Measurements from ENCODE around the gene EEF1A2.

EEF1A2 gene

DNA sequence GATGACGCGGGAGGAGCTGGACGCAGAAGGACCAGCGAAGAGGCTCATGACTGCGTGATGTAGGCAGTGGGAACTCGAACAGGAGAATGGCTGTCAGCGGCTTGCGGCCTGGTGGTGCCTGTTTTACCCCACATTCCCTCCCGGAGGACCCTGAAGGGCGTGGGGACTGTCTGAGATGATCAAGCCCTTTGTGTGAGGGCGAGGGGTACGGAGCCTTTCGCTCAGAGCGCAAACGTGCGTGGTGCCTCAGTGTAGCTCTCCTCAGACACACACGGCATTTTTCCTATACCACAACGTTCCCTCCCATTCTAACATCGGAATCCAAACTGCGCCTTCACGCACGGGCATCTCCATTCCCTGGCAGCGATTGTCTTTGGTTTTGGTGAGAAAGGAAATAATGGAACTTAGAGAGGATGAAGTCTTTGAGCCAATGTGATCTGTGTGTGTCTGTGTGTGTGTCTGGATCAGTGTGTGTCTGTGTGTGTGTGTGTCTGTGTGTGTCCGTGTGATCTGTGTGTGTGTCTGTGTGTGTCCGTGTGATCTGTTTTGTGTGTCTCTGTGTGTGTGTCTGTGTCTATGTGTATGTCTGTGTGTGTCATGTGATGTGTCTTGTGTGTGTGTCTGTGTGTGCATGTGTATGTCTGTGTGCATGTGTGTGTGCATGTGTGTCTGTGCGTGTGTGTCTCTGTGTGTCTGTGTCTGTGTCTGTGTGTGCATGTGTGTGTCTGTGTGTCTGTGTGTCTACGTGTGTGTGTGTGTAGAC lies 33.0 kb upstream of the EEF1A2 start:
- no peaks in the 10 kb centered on the region for H3K36me3 ChIP-seq (ENCODE audit: insufficient read depth, low read length)
- ATAC-seq (ENCODE audit: insufficient read depth, low read depth) (no peak), DNase-seq (no peak)
- H3K4me3 ChIP-seq (ENCODE audit: low read depth in 1 of 2, low read length in 2 of 2), result no peak overlapping the region
- no peaks in the 10 kb centered on the region for H3K27me3 ChIP-seq (ENCODE audit: insufficient read depth, low read length, poor library complexity)
- no peaks in the 10 kb centered on the region for H3K79me2 ChIP-seq (ENCODE audit: insufficient read depth, low read length)
- H3K9me3 ChIP-seq (ENCODE audit: insufficient read depth, low read length, severe bottlenecking), result no peaks in the 10 kb centered on the region
- H3K4me2 ChIP-seq (ENCODE audit: insufficient read depth, low read length), result no peak overlapping the region
- H2AFZ ChIP-seq (ENCODE audit: low read depth, low read length), result no peak overlapping the region
- H3K9ac ChIP-seq (ENCODE audit: low read depth, low read length), result no peak overlapping the region
- peaks cover 20% of the 10 kb centered on the region for H4K20me1 ChIP-seq (ENCODE audit: insufficient read depth, low read length)
- 0 out of 2 replicates have a peak, but pooled peaks cover under 1% of the 10 kb centered on the region for H3K4me1 ChIP-seq (ENCODE audit: insufficient read depth, low read length)
- no peak overlapping the region for H3K27ac ChIP-seq (ENCODE audit: low read length)
- TF ChIP-seq EZH2 (IDR thresholded peaks at IDR 0.05; ENCODE audit: borderline replicate concordance, low read depth, low read length, severe bottlenecking), result no peak
- no peak for TF ChIP-seq CTCF (IDR thresholded peaks at IDR 0.05; ENCODE audit: borderline replicate concordance, extremely low read depth, low read length, poor library complexity, severe bottlenecking)

DNA sequence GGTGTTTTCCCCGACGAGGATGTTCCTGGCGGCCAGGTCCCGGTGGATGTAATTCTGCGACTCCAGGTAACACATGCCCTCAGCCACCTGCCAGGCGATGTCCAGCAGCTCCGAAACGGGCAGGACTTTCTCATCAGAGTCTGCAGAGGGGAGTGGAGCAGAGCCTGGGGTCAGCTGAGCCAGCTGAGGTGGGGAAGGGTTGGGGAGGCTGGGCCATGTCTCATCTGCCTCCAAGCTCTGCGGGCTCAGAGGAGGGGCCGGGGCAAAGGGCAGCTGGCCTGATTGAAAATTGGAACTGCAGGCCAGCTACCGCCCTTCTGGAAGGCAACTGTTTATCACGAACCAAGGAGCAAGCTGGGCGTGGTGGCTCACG lies 31.9 kb upstream of the EEF1A2 start:
- no peak for DNase-seq
- no peak for TF ChIP-seq CTCF (IDR thresholded peaks at IDR 0.05; ENCODE audit: borderline replicate concordance, extremely low read depth, low read length, poor library complexity, severe bottlenecking)
- no peak for TF ChIP-seq EZH2 (IDR thresholded peaks at IDR 0.05; ENCODE audit: borderline replicate concordance, low read depth, low read length, severe bottlenecking)
- no peaks in the 10 kb centered on the region for H3K4me1 ChIP-seq (ENCODE audit: insufficient read depth, low read length)

GRCh38 chr20:63529861-63530787 lies 31.2 kb upstream of the EEF1A2 start:
- Histone ChIP-seq H3K27me3 (ENCODE audit: insufficient read depth, low read length, poor library complexity) (no peaks in the 10 kb centered on the region), H4K20me1 (ENCODE audit: insufficient read depth, low read length) (peaks cover 20% of the 10 kb centered on the region), H2AFZ (ENCODE audit: low read depth, low read length) (no peak overlapping the region), H3K9ac (ENCODE audit: low read depth, low read length) (no peak overlapping the region), H3K36me3 (ENCODE audit: insufficient read depth, low read length) (no peaks in the 10 kb centered on the region), H3K79me2 (ENCODE audit: insufficient read depth, low read length) (no peaks in the 10 kb centered on the region), H3K27ac (ENCODE audit: low read length) (no peak overlapping the region), H3K4me3 (ENCODE audit: low read depth in 1 of 2, low read length in 2 of 2) (no peak overlapping the region), H3K4me2 (ENCODE audit: insufficient read depth, low read length) (no peak overlapping the region), H3K4me1 (ENCODE audit: insufficient read depth, low read length) (no peaks in the 10 kb centered on the region), H3K9me3 (ENCODE audit: insufficient read depth, low read length, severe bottlenecking) (no peaks in the 10 kb centered on the region)
- ATAC-seq (ENCODE audit: insufficient read depth, low read depth), result no peak
- no peak for DNase-seq
- TF ChIP-seq EZH2 (IDR thresholded peaks at IDR 0.05; ENCODE audit: borderline replicate concordance, low read depth, low read length, severe bottlenecking) (no peak), CTCF (IDR thresholded peaks at IDR 0.05; ENCODE audit: borderline replicate concordance, extremely low read depth, low read length, poor library complexity, severe bottlenecking) (no peak)

More for the DNA sequence above, 31.9 kb upstream of the EEF1A2 start:
- Histone ChIP-seq H3K79me2 (ENCODE audit: insufficient read depth, low read length) (no peaks in the 10 kb centered on the region), H3K9ac (ENCODE audit: low read depth, low read length) (no peak overlapping the region), H3K4me3 (ENCODE audit: low read depth in 1 of 2, low read length in 2 of 2) (no peak overlapping the region), H2AFZ (ENCODE audit: low read depth, low read length) (no peak overlapping the region), H3K36me3 (ENCODE audit: insufficient read depth, low read length) (no peaks in the 10 kb centered on the region), H4K20me1 (ENCODE audit: insufficient read depth, low read length) (peaks cover 20% of the 10 kb centered on the region), H3K27ac (ENCODE audit: low read length) (no peak overlapping the region), H3K9me3 (ENCODE audit: insufficient read depth, low read length, severe bottlenecking) (no peaks in the 10 kb centered on the region), H3K4me2 (ENCODE audit: insufficient read depth, low read length) (no peak overlapping the region), H3K27me3 (ENCODE audit: insufficient read depth, low read length, poor library complexity) (no peaks in the 10 kb centered on the region)
- ATAC-seq (ENCODE audit: insufficient read depth, low read depth), result no peak

All from DND-41 (cell line).